Mucosa of rectum (tissue), 2 donors: Measurements from ENCODE around the gene HMGCL.
"Not testable (repeated sequence)": the region's sequence is repeated elsewhere in the genome, so short reads cannot be mapped to it uniquely, and the experiment has no call there.

Experiments used
- H3K27ac ChIP-seq, 2 donors: one replicate each; pipeline ENCODE4 v1.7.0; 2013; ENCODE audit warnings: inconsistent platforms in 2 of 2, low read depth in 2 of 2, low read length in 2 of 2
- H3K27me3 ChIP-seq, 2 donors: one replicate each; pipeline ENCODE4 v1.7.0; 2013; ENCODE audit warnings: low read length in 2 of 2; ENCODE audit not compliant: control insufficient read depth in 2 of 2, insufficient read depth in 2 of 2
- H3K36me3 ChIP-seq, 2 donors: one replicate each; pipeline ENCODE4 v1.7.0; 2013; ENCODE audit warnings: low read length in 2 of 2; ENCODE audit not compliant: control insufficient read depth in 2 of 2, insufficient read depth in 2 of 2
- H3K4me1 ChIP-seq, 2 donors: one replicate each; pipeline ENCODE4 v1.7.0; 2013; ENCODE audit warnings: low read length in 2 of 2, mild to moderate bottlenecking in 1 of 2; ENCODE audit not compliant: control insufficient read depth in 2 of 2, insufficient read depth in 2 of 2
- H3K4me3 ChIP-seq, 2 donors: one replicate each; pipeline ENCODE4 v1.7.0; 2013; ENCODE audit warnings: low read length in 2 of 2
- H3K9ac ChIP-seq, 2 donors: one replicate each; pipeline ENCODE4 v1.7.0; 2013; ENCODE audit warnings: low read length in 2 of 2, low read depth in 1 of 2, mild to moderate bottlenecking in 1 of 2
- H3K9me3 ChIP-seq, 2 donors: one replicate each; pipeline ENCODE4 v1.7.0; 2013; ENCODE audit warnings: low read length in 2 of 2; ENCODE audit not compliant: control insufficient read depth in 2 of 2
- donor health status: healthy.
- donor health status: Normal muscosa, but diverticular disease.

The HMGCL gene

DNA sequence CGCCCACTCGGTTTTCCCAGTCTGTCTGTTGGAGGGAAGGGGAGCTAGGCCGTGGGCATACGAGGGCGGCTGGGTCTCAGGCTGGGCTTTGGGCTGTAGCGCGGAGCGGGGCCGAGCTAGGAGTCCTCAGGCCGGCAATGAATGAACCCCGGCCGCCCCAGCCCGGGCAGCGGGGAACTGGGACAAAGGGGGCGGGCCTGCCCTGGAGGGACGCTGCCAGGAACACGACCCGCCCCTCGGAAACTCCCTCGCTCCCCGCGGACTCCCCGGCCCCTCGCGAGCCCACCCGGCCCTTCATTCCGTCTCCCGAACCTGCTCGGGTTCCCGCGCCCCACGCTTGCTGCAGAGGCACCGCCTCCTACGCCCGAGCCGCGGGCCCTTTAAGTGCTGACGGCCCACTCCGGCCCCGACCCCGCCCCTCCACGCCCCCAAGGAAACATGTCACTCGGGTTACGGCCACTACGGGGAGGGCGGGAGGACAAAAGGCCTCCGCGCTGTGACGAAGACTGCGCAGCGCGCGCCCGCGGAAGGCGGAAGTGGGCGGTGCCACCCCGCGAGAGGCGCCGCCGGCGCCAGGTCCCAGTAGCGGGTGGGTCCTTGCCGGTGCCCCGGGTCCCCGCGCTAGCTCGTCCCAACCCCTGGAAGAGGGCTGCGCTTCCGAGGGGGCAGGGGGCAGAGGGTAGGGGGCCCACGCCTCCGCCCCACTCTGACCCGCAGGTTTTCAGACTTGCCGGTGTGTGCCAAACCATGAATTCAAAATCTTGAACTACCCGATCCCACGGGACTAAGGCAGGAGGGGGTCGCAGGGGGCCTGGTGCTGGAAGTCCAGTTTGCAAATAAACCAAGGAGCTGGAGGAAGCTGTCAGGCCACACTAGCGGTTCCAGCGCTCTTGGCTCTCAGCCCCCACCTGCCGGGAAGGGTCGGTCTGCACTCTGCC, 24.6 kb downstream of the HMGCL start, which contains the start of gene GALE:
GALE (minus strand) TSS at position 355 of the 938 bp plus-strand sequence. CDS start 1,747 bp downstream, outside the sequence.
- peaks cover 24 to 26% of the 10 kb centered on the region in 2 donors for H3K36me3 ChIP-seq
- peaks cover 29 to 45% of the 10 kb centered on the region in 2 donors for H3K4me1 ChIP-seq
- no peaks in the 10 kb centered on the region for H3K9me3 ChIP-seq
- peak within 1 kb of the TSS; percentile 92 to 93 for H3K4me3 ChIP-seq
- no peaks in the 10 kb centered on the region for H3K27me3 ChIP-seq
- peak within 1 kb of the TSS; percentile 96 to 99 for H3K27ac ChIP-seq
- H3K9ac ChIP-seq: peak within 1 kb of the TSS; percentile 92 to 98

GRCh38 chr1:23799570-23800399, 25.4 kb downstream of the HMGCL start:
- peaks cover 27 to 28% of the 10 kb centered on the region in 2 donors for H3K36me3 ChIP-seq
- peaks cover 29 to 45% of the 10 kb centered on the region in 2 donors for H3K4me1 ChIP-seq
- peak overlapping the region; percentile 96 to 99 for H3K27ac ChIP-seq

GRCh38 chr1:23799255-23799569, 26.0 kb downstream of the HMGCL start:
- Histone ChIP-seq H3K27me3 (no peaks in the 10 kb centered on the region), H3K9ac (peak overlapping the region; percentile 92 to 98), H3K9me3 (no peaks in the 10 kb centered on the region), H3K4me1 (peaks cover 29 to 45% of the 10 kb centered on the region in 2 donors), H3K4me3 (peak overlapping the region; percentile 92 to 93), H3K36me3 (peaks cover 23 to 29% of the 10 kb centered on the region in 2 donors), H3K27ac (peak overlapping the region; percentile 96 to 99)

More at GRCh38 chr1:23799570-23800399, 25.4 kb downstream of the HMGCL start:
- H3K27me3 ChIP-seq: no peaks in the 10 kb centered on the region
- peak overlapping the region; percentile 92 to 98 for H3K9ac ChIP-seq
- H3K4me3 ChIP-seq: peak overlapping the region; percentile 92 to 93
- no peaks in the 10 kb centered on the region for H3K9me3 ChIP-seq

GRCh38 chr1:23798662-23799142, 26.5 kb downstream of the HMGCL start:
- H3K27ac ChIP-seq: peak overlapping the region; percentile 96 to 99
- H3K4me1 ChIP-seq: peaks cover 29 to 45% of the 10 kb centered on the region in 2 donors
- H3K4me3 ChIP-seq: peak overlapping the region; percentile 92 to 93
- no peaks in the 10 kb centered on the region for H3K9me3 ChIP-seq
- peak overlapping the region; percentile 92 to 98 for H3K9ac ChIP-seq
- no peaks in the 10 kb centered on the region for H3K27me3 ChIP-seq
- H3K36me3 ChIP-seq: peaks cover 23 to 28% of the 10 kb centered on the region in 2 donors

DNA sequence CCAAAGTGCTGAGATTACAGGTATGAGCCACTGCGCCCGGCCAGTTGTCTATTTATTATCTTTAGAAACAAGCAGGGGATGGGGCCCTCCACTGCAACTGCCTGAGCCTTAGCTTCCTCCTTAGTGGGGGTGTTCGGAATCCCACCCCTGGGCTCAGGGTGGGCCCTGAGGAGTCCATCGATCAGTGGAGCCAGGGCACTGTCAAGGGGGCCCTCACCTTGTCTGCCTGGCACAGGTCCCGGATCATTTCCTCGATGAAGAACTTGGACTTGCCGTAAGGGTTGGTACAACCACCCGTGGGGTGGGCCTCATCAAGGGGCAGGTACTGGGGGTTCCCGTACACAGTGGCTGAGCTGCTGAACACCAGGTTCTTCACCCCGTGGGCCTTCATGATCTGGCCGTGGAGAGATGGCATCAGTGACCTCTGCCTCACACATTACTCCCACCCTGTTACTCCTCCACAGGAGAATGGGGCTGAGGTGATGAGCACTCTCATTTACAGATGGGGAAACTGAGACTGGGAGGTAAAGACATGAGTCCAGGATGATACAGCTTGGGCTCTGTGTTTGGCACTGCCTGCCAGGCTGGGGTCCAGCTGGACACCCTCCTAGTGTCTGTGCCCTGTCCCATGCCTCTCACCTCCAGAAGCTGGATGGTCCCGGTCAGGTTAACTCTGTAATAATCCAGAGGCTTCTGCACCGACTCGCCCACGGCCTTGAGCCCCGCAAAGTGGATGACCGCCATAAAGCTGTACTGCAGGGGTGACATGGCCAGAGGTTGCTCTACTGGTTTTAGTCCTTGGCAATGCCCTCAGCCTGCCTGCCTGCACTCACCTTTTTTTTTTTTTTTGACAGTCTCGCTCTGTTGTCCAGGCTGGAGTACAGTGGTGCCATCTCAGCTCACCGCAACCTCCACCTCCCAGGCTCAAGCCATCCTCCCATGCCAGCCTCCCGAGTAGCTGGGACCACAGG, 27.5 kb downstream of the HMGCL start:
- H3K4me1 ChIP-seq: peaks cover 35 to 55% of the 10 kb centered on the region in 2 donors
- peak overlapping the region; percentile 26 to 93 for H3K4me3 ChIP-seq
- H3K9me3 ChIP-seq: no peaks in the 10 kb centered on the region
- H3K36me3 ChIP-seq: peaks cover 28 to 31% of the 10 kb centered on the region in 2 donors
- H3K9ac ChIP-seq: peak overlapping the region in 1 of 2 donors; percentile 98
- H3K27ac ChIP-seq: peak overlapping the region in 1 of 2 donors; percentile 99
- no peaks in the 10 kb centered on the region for H3K27me3 ChIP-seq

DNA sequence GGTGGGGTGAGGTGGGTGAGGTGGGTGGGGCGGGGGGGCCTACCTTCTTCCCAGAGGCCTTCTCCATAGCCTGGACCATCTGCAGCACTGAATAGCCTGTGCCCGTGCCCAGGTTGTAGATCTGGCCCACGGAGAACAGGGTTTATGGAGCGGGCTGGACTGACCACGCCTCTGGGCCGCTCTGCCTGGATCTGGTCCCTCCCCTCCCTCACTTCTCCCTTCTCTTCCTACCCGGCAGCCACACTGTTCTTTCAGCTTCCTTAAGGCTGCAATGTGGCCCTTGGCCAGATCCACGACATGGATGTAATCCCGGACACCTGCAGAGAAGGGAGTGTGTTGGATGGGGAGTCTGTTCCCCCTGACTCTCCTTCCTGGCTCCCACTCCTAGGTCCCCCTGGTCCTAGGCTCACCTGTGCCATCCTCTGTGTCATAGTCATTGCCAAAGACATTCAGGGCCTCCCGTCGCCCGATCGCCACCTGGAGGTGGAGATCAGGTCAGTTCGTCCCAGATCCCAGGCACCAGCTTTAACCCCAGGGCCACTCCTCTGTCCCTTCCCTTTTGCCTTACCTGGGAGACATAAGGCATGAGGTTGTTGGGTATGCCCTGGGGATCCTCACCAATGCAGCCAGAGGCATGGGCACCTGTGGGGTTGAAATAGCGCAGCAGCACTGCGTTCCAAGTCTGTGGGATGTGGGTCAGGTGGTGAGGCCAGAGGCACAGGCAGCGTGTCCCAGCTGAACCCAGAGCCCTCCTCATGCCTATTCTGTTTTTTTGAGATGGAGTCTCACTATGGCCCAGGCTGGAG, 28.6 kb downstream of the HMGCL start:
- H3K9ac ChIP-seq: peak overlapping the region; percentile 23 to 24
- H3K9me3 ChIP-seq: no peaks in the 10 kb centered on the region
- H3K27me3 ChIP-seq: no peaks in the 10 kb centered on the region
- H3K36me3 ChIP-seq: peaks cover 25 to 31% of the 10 kb centered on the region in 2 donors
- H3K27ac ChIP-seq: peak overlapping the region; percentile 65 to 80
- H3K4me3 ChIP-seq: peak overlapping the region in 1 of 2 donors; percentile 20
- peaks cover 42 to 64% of the 10 kb centered on the region in 2 donors for H3K4me1 ChIP-seq

GRCh38 chr1:23795676-23796465, 29.4 kb downstream of the HMGCL start:
- H3K9ac ChIP-seq: no peak overlapping the region
- H3K4me3 ChIP-seq: no peak overlapping the region
- H3K27me3 ChIP-seq: no peaks in the 10 kb centered on the region
- H3K9me3 ChIP-seq: no peaks in the 10 kb centered on the region
- H3K4me1 ChIP-seq: peaks cover 40 to 61% of the 10 kb centered on the region in 2 donors
- H3K36me3 ChIP-seq: peaks cover 25 to 31% of the 10 kb centered on the region in 2 donors
- no peak overlapping the region for H3K27ac ChIP-seq

GRCh38 chr1:23794732-23795182, 30.5 kb downstream of the HMGCL start:
- not testable (repeated sequence) for H3K9me3 ChIP-seq, H3K4me3 ChIP-seq, H3K27me3 ChIP-seq, H3K9ac ChIP-seq, H3K27ac ChIP-seq
- Histone ChIP-seq H3K36me3 (peaks cover 25 to 31% of the 10 kb centered on the region in 2 donors), H3K4me1 (peaks cover 42 to 66% of the 10 kb centered on the region in 2 donors)
